OCI-LY3 (cell line): ENCODE measurements around the gene TBC1D8.

Source experiments
- EZH2phosphoT487 ChIP-seq: fragments of 200-600 bp; shearing (Covaris generic); IDR thresholded peaks from 2 replicates; pipeline ENCODE4 v1.6.1; 2018; ENCODE audit warnings: antibody characterized with exemption, mixed run types, low read depth
- TF ChIP-seq, protein P1 (sequence below): fragments of 200-600, 300-600 bp; sonication (generic); IDR thresholded peaks from 2 replicates; pipeline ENCODE4 v1.5.1; 2014; ENCODE audit warnings: antibody characterized with exemption, low read length, low read depth

DNA sequence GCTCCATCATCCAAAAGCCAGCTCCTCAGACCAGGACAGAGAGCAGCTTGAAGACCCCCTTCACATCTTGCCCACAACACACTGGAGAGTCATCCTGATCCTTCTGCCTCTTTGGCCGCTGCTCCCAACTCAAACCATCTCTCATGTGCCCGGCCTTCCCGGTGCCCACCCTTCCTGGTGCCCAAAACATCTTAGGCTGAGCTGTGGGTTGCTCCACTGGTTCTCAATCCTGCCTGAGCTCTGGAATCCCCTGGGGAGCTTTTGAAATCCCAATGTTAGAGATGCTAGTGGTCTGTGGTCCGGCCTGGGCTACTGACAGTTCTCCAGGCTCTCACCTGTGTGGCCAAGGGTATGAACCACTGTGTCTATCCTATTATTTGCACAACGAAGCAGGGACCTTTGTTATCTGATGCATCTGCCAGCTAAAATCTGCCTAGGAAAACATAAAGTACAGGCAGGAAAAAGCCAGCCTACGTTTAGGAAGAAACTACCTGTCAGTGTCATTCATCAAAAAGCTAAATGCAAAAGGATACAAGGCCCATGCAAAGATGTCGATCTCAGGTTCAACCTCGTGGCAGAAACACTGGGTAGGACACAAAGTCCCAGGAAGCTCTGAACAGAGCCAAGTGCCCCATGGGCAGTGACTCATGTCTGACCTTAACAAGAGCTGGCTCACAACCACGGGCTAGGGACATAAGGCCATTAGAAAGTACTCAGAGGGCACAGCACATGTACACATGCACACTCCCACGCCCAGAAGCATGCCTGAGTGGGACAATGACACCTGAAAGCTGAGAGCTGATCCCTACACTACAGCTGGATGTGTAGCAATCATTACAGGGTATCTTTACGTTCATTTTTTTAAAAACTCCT lies 30.8 kb downstream of the TBC1D8 start:
- TF ChIP-seq, protein P1, sequence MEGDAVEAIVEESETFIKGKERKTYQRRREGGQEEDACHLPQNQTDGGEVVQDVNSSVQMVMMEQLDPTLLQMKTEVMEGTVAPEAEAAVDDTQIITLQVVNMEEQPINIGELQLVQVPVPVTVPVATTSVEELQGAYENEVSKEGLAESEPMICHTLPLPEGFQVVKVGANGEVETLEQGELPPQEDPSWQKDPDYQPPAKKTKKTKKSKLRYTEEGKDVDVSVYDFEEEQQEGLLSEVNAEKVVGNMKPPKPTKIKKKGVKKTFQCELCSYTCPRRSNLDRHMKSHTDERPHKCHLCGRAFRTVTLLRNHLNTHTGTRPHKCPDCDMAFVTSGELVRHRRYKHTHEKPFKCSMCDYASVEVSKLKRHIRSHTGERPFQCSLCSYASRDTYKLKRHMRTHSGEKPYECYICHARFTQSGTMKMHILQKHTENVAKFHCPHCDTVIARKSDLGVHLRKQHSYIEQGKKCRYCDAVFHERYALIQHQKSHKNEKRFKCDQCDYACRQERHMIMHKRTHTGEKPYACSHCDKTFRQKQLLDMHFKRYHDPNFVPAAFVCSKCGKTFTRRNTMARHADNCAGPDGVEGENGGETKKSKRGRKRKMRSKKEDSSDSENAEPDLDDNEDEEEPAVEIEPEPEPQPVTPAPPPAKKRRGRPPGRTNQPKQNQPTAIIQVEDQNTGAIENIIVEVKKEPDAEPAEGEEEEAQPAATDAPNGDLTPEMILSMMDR: no peak
- TF ChIP-seq EZH2phosphoT487: no peak
